Stimulated activated CD8-positive, alpha-beta memory T cell treated with anti-CD3 and anti-CD28 coated beads, Interleukin-7, amount 100 ng/mL, for 1 hour (primary cell): ENCODE measurements around the gene SLC12A5.
"Not testable (repeated sequence)": the region's sequence is repeated elsewhere in the genome, so short reads cannot be mapped to it uniquely, and the experiment has no call there.

ENCODE experiments used
- DNase-seq, 2 donors: peaks; one replicate each; pipeline ENCODE4 v3.0.0-alpha.2; 2020; ENCODE audit warnings: low read depth in 2 of 2

Gene SLC12A5

DNA sequence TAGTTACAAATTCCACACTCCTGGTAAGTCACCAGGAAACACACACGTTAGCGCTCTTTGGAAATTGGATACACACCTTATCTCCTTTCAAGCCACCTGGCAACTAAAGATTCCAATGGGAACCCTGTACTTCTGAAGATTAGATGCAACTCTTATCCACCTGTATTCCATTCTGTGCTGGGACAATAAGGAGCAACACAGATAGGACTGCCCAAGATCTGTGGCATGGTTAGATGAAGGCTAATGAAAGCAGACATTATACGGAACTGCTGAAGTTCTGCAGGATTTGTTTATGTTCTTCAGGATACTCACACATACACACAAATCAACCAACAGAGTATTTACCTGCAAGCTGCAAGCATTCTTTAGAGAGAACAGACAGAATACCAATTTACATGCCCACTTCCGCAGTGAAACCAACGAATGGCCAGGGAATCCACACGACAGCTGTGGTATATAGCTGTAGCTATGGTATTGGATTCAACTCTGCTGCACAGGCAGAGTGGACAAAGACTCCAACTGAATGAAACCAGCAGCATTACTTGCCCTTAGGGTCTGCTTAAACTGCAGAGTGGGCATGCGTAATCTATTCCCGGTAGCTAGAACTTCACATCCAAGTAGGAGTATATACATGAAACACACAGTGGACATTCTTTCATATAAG lies 48.8 kb downstream of the SLC12A5 start:
- DNase-seq = no peak

DNA sequence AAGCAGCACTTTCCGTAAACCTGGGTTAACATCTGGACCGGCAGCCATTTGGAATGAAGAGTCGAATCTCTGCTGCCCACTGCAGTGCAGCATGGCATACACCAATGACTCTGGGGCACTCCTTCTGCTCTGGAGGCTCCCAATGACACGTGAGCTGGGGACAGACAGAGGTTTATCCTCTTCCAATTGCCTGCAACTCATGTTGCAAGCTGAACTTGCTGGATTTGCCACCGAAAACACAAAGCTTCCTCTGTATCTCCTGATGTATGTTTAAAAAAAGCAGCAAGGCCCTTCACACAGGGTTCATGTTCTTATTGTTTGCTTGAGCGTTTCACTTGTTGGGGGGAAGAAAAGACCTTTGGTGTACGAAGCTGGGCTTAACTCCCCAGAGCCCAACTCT lies 49.9 kb downstream of the SLC12A5 start:
- no peak for DNase-seq

DNA sequence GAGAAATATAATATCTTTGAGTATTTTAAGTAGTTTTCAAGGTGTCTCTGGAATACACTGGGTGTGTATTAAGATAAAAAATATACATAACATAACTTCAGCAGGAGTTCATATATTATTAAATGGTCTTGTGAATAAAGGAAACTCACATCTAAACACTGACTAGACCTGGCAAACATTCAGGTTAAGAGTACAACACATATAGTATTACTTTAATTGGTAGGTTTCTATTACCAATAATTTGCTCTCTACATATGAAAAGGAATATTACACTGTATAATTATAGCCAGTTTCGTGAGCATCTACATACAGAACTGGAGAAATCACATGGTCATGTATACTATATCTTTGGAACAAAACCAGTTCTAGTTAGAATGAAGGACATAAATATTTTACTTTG lies 52.1 kb downstream of the SLC12A5 start:
- DNase-seq = no peak

DNA sequence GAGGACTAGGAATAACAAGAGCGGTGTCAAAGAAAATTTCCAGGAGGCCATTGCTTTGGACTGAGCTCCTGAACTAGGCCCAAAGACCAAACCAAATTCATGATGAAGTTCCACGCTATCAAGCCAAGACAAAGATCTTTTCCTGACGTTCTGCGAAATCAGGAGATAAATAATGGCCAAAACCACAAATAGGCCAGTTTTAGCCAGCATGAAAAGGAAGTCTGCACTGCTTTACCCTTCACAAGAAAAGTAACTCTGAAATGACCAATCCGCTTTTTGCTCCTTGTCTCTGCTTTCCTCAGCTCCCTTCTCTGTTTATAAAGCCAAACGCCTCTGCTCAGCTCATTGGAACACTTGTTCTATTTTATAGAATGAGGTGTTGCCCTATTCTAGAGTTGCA lies 54.1 kb downstream of the SLC12A5 start:
- DNase-seq = no peak

DNA sequence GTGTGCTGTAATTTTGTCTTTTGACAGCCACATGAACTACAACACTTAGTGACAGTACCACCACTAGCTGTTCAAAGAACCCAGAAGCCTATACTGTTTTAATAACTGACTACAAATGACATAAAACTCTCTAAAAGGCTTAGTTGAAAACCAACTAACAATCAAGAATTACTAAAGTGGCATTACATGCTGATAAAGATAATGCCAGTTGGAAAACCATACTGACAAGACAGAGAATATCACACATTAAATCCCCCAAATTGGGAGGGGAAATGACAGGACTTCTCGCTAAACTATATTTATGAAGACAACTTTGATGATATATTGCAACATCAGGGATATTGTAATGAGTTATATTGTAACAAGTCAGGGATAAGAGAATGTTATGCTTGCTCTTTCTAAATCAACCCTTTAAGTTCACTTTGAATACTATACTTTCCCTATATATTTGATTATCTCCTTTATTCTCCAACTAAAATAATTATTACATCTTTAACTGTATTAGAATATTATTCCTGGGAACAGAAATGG lies 54.6 kb downstream of the SLC12A5 start:
- DNase-seq = no peak

DNA sequence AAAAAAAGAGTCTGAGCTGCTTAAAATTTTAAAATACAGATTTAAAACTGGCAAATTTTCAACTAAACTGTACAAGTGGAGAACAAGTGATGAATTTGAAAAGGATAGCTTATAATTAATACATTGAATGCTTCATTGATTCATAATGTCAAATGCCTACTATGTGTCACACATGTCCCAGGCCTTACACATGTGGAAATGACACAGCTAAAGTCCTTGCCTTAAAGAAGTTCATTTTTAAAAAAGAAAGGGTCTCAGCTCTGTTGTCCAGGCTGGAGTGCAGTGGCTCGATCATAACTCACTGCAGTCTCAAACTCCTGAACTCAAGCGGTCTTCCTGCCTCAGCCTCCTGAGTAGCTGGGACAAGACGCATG lies 55.8 kb downstream of the SLC12A5 start:
- no peak for DNase-seq

- no peak for DNase-seq
These were observed 56.3 kb downstream of the SLC12A5 start for GRCh38 chr20:46085179-46085851.

DNA sequence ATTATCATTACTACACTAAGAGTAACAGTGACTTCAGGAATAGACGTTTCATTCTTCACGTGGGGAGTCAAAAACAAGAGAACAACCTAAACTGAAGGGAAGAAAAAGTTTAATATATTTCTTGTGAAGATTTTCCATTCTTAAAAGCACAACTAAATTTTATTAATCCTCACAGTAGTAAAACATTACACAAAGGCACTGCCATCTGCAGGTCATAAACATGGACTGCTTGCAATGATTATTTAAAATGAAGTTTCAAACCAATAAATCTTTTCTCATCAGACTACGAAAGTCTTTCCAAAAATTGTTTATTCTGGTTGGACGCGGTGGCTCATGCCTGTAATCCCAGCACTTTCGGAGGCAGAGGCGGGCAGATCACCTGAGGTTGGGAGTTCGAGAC lies 58.1 kb downstream of the SLC12A5 start:
- no peak for DNase-seq

- DNase-seq = no peak
These were observed 59.6 kb downstream of the SLC12A5 start for GRCh38 chr20:46088409-46089166.

- peak in 1 of 2 donors; percentile 2 for DNase-seq
These were observed 60.1 kb downstream of the SLC12A5 start for GRCh38 chr20:46089167-46089416.

GRCh38 chr20:46089417-46090388 lies 60.7 kb downstream of the SLC12A5 start, which contains the start of gene NCOA5:
TSS of gene NCOA5 (minus strand) at chr20:46089962. CDS start at chr20:46079424, 10,538 bp downstream.
- peak; percentile 84 to 86 for DNase-seq

DNA sequence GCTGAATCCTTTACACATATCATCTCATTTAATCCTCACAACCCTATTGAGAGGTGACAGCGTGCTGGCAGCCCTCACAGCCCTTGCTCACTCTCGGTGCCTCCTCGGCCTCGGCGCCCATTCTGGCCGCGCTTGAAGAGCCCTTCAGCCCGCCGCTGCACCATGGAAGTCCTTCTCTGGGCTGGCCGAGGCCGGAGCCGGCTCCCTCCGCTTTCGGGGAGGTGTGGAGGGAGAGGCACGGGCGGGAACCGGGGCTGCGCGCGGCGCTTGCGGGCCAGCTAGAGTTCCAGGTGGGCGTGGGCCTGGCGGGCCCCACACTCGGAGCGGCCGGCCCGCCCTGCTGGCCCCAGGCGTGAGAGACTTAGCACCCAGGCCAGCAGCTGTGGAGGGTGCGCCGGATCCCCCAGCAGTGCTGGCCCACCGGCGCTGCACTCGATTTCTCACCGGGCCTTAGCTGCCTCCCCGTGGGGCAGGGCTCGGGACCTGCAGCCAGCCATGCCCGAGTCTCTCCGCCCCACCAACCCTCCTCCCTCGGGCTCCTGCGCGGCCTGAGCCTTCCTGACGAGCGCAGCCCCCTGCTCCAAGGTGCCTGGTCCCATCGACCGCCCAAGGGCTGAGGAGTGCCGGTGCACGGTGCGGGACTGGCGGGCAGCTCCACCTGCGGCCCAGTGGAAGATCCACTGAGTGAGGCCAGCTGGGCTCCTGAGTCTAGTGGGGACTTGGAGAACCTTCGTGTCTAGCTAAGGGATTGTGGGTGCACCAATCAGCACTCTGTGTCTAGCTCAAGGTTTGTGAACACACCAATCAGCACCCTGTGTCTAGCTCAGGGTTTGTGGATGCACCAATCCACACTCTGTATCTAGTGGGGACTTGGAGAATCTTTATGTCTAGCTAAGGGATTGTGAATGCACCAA lies 62.9 kb downstream of the SLC12A5 start:
- DNase-seq = not testable (repeated sequence)

GRCh38 chr20:46093531-46093930 lies 64.5 kb downstream of the SLC12A5 start:
- DNase-seq = no peak

GRCh38 chr20:46099491-46100287 lies 70.7 kb downstream of the SLC12A5 start:
- DNase-seq = no peak

DNA sequence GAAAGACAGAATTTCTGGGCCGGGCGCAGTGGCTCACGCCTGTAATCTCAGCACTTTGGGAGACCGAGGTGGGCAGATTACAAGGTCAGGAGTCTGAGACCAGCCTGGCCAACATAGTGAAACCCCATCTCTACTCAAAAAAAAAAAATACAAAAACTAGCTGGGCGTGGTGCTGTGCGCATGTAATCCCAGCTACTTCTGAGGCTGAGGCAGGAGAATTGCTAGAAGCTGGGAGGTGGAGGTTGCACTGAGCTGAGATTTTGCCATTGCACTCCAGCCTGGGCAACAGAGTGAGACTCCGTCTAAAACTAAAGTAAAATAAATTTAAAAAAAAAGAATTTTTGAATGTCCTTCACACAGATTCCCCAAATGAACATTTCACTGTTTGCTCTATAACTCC lies 71.4 kb downstream of the SLC12A5 start:
- DNase-seq = not testable (repeated sequence)

- DNase-seq = no peak
These were observed 72.0 kb downstream of the SLC12A5 start for GRCh38 chr20:46100988-46101387.

DNA sequence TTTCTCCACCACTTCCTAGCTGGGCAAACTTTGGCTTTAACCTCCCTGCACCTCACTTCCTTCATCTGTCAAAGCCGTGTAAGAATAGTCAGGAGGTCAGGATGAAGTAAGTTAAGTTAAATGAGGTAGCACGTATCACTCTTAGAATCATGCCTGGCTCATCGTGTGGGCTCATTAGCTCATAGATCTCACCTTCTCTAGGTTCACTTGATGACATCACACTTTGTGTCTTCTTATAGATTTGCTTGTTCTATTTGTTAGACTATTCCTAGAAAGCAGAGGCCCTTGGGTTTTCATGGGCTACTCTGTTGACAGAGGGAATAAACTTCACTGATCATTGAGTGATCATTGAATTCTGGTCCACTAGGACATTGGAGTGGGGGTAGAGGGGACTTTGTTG lies 72.9 kb downstream of the SLC12A5 start:
- no peak for DNase-seq

DNA sequence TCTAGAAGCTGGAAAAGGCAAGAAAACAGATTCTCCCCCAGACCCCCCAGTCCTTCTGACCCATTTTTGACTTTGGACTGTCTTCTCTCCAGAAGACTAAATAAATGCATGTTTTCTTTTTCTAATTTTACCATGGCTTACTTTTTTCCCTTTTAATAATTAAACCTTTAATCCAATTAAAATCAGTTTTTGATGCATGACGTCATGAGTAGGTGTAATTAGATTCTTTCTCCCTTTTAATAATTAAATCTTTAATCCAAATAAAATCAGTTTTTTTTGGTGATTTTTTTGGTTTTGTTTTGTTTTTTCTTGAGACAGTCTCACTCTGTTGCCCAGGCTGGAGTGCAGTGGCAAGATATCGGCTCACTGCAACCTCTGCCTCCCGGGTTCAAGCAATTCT lies 73.9 kb downstream of the SLC12A5 start:
- no peak for DNase-seq

DNA sequence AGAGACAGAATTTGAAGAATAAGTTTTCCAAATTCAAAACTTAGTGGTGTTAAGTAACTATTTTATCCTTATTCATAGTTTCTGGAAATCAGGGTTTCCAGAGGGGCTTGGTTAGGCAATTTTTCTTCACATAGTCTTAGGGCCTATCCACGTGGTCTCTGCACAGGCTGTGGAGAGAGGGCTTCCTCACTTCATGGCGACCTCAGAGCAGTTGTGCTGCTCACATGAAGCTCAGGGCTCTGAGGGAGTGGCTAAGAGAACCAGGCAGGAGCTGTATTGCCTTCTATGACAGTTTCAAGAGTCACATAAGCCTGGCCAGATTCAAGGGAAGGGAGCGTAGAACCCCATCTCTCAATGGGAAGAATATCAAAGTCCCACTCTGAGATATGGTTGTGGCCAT lies 75.2 kb downstream of the SLC12A5 start:
- DNase-seq = no peak

GRCh38 chr20:46107061-46107460 lies 78.0 kb downstream of the SLC12A5 start:
- no peak for DNase-seq
